ENCODE data around the gene PRRT1.
A peak's percentile ranks its signal among the peaks of the same experiment; 100 is the strongest.

PRRT1 gene

DNA sequence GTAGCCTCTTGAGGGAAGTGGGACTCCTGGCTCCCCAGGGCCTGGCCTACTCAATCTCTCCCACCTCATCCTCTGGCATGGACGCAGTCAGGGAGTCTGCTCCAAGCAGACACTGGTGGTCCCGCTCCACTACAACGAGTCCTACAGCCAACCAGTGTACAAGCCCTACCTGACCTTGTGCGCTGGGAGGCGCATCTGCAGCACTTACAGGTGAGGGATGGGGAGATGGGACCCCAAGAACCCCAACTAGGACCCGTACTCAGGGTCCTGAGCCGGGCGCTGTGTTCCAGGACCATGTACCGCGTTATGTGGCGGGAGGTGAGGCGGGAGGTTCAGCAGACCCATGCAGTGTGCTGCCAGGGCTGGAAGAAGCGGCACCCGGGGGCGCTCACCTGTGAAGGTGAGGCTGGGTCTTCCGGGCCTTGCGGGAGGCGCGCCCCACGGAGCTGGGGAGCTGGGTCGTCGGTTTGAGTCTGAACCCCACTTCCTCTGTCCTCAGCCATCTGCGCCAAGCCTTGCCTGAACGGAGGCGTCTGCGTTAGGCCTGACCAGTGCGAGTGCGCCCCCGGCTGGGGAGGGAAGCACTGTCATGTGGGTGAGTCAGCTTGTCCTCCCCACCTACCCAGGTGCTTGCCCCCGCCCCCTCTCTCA is 14.8 kb upstream of the PRRT1 start:
- H3K9me3 Mint-ChIP-seq, result no peaks in the 10 kb centered on the region
- H3K36me3 Mint-ChIP-seq (ENCODE audit: low read depth), result peaks cover 74% of the 10 kb centered on the region
- DNase-seq, result no peak
- peaks cover 17% of the 10 kb centered on the region for H3K4me1 Mint-ChIP-seq
- TF ChIP-seq, protein P1, sequence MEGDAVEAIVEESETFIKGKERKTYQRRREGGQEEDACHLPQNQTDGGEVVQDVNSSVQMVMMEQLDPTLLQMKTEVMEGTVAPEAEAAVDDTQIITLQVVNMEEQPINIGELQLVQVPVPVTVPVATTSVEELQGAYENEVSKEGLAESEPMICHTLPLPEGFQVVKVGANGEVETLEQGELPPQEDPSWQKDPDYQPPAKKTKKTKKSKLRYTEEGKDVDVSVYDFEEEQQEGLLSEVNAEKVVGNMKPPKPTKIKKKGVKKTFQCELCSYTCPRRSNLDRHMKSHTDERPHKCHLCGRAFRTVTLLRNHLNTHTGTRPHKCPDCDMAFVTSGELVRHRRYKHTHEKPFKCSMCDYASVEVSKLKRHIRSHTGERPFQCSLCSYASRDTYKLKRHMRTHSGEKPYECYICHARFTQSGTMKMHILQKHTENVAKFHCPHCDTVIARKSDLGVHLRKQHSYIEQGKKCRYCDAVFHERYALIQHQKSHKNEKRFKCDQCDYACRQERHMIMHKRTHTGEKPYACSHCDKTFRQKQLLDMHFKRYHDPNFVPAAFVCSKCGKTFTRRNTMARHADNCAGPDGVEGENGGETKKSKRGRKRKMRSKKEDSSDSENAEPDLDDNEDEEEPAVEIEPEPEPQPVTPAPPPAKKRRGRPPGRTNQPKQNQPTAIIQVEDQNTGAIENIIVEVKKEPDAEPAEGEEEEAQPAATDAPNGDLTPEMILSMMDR (IDR thresholded peaks at IDR 0.05), result no peak
- no peak overlapping the region for H3K4me3 Mint-ChIP-seq
- no peaks in the 10 kb centered on the region for H3K27me3 Mint-ChIP-seq (ENCODE audit: low read depth, poor library complexity)
- no peak overlapping the region for H3K27ac Mint-ChIP-seq

DNA sequence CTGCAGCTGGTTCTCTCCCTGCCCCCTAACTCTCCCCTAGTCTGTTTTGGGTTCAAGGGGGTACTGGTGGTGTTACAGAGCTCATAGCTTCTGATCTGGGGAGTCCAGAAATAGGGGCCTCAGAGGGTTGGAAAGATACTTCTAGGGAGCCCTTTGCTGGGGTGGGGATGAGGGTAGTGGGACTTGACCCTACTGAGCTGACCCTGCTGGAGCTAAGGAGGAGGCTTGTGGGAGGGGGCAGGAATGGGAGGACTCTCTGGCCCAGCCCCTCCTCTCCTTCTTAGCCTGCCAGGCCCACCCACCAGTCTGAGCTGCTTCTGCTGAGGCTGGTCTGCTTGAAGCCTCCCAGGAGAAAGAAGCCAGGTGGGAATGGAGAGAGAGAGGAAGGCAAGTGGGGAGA is 12.6 kb upstream of the PRRT1 start, which contains the start of gene EGFL8:
Gene EGFL8 (plus strand): TSS at position 301 of the 400 bp plus-strand sequence. CDS start 1,571 bp downstream, outside the sequence.
- peaks cover 63% of the 10 kb centered on the region for H3K36me3 Mint-ChIP-seq (ENCODE audit: low read depth)
- no peaks in the 10 kb centered on the region for H3K27me3 Mint-ChIP-seq (ENCODE audit: low read depth, poor library complexity)
- H3K4me1 Mint-ChIP-seq, result peaks cover 17% of the 10 kb centered on the region
- DNase-seq, result no peak
- TF ChIP-seq, protein P1 (IDR thresholded peaks at IDR 0.05), result no peak
- peak within 1 kb of the TSS; percentile 72 for H3K27ac Mint-ChIP-seq
- no peak within 1 kb of the TSS for H3K4me3 Mint-ChIP-seq
- H3K9me3 Mint-ChIP-seq, result no peaks in the 10 kb centered on the region

DNA sequence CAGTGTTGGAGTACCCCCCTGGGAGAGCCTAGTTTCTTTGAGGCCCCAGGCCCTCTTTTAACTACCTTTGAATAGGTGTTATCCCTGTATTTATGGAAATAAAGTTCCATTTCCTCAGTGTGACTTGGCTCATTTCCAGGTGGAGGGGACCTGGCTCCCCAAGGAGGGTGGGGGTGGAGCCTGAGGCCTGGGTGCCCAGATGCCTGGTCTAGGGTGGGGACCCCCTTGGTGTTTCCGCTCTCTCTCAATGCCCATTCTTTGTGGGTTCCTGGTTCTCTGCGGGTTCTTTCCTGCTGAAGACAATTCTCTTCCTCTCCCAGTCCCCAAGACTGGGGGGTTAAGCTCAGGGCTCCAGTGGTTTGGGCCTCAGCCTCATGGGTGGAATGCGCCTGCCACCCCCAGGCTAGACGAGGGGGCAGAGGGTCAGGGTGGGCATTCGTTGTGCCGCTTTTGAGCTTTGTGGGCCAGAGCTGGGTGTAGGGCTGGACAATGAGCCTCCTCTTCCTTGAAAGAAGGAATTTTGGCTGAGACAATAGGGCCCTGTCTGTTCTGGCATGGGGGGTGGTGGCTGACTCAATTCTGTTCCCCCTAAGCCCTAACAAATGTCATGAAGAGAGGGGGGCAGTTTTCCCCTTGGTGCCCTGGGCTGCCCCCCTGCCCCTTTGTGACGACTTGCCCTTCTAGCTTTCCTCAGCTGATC is 12.0 kb upstream of the PRRT1 start:
- Mint-ChIP-seq H3K36me3 (ENCODE audit: low read depth) (peaks cover 63% of the 10 kb centered on the region), H3K4me1 (peaks cover 16% of the 10 kb centered on the region), H3K9me3 (no peaks in the 10 kb centered on the region), H3K27me3 (ENCODE audit: low read depth, poor library complexity) (no peaks in the 10 kb centered on the region), H3K4me3 (no peak overlapping the region), H3K27ac (peak overlapping the region; percentile 72)
- no peak for DNase-seq
- TF ChIP-seq, protein P1 (IDR thresholded peaks at IDR 0.05), result no peak

DNA sequence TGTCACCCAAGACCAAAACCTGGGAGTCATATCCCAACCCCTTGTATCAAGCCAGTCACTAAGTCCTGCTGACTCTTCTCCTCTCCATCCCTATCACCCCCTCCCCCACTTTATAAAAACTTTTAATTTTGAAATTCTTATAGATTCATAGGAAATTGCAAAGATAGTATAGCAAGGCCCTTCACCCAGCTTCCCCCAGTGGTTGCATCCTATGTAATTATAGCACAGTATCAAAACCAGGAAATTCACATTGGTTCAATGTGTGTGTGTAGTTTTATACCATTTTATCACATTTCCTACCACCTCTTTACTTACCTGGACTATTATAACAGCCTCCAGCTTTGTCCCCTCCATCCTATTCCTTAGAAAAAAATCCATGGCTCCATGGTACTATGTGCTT is 6.3 kb upstream of the PRRT1 start:
- DNase-seq, result no peak
- TF ChIP-seq, protein P1 (IDR thresholded peaks at IDR 0.05), result no peak
- peaks cover 4% of the 10 kb centered on the region for H3K27me3 Mint-ChIP-seq (ENCODE audit: low read depth, poor library complexity)
- H3K4me3 Mint-ChIP-seq, result no peak overlapping the region
- H3K4me1 Mint-ChIP-seq, result peaks cover 24% of the 10 kb centered on the region
- H3K27ac Mint-ChIP-seq, result no peak overlapping the region
- H3K9me3 Mint-ChIP-seq, result no peaks in the 10 kb centered on the region
- H3K36me3 Mint-ChIP-seq (ENCODE audit: low read depth), result peaks cover 50% of the 10 kb centered on the region

DNA sequence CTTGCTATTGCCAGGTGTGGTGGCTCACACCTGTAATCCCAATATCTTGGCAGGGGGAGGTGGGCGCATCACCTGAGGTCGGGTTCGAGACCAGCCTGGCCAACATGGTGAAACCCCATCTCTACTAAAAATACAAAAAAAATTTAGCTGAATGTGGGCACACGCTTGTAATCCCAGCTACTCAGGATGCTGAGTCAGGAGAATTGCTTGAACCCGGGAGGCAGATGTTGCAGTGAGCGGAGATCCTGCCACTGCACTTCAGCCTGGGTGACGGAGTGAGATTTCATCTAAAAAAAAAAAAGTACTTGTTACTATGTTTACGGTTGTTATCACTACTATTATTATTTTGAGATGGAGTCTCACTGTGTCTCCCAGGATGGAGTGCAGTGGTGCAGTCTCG is 5.2 kb upstream of the PRRT1 start:
- H3K4me1 Mint-ChIP-seq, result peaks cover 35% of the 10 kb centered on the region
- DNase-seq, result no peak

More for the DNA sequence above, 5.2 kb upstream of the PRRT1 start:
- no peaks in the 10 kb centered on the region for H3K9me3 Mint-ChIP-seq
- H3K4me3 Mint-ChIP-seq, result no peak overlapping the region
- peaks cover 12% of the 10 kb centered on the region for H3K27me3 Mint-ChIP-seq (ENCODE audit: low read depth, poor library complexity)
- no peak overlapping the region for H3K27ac Mint-ChIP-seq
- peaks cover 39% of the 10 kb centered on the region for H3K36me3 Mint-ChIP-seq (ENCODE audit: low read depth)
- TF ChIP-seq, protein P1 (IDR thresholded peaks at IDR 0.05), result no peak
